PC-9 (cell line): ENCODE results near the gene SNRNP25. TPM values are rescaled to one million over a fixed set of nuclear protein-coding genes. Genes with fewer than 3 reads are reported as not detected.
"Not testable (repeated sequence)": the region's sequence is repeated elsewhere in the genome, so short reads cannot be mapped to it uniquely, and the experiment has no call there.

Experiments
- BruUV-seq: library from RNA; stranded (reverse); fragments of 400-500 nt; replicated peaks from 2 replicates; lab custom pipeline; 2021; lab: Mats Ljungman, UMichigan
- CTCF ChIA-PET: fragments of 300-600 bp; sonication (Branson Sonifier 250); formaldehyde crosslinking; loops from one replicate; lab custom pipeline; 2022; ENCODE audit warnings: antibody characterized with exemption; lab: Charles Lee
- POLR2A ChIA-PET: fragments of 300-600 bp; sonication (Branson Sonifier 250); formaldehyde crosslinking; loops from one replicate; lab custom pipeline; 2022; ENCODE audit warnings: antibody characterized with exemption; ENCODE audit not compliant: unreplicated experiment; lab: Charles Lee
- DNase-seq, 2 experiments: peaks; one replicate each; pipeline versions ENCODE4 v3.0.0 to v3.0.0-alpha.2; 2015 to 2022; ENCODE audit warnings: mixed read lengths in 1 of 2
- H2AFZ ChIP-seq: fragments of 200-600 bp; sonication (generic); 2 replicates; pipeline ENCODE4 v1.8.1; 2017; ENCODE audit warnings: antibody characterized with exemption
- H3F3A ChIP-seq: fragments of 200-600 bp; sonication (generic); 2 replicates; pipeline ENCODE4 v1.8.1; 2017; ENCODE audit warnings: antibody characterized with exemption, mild to moderate bottlenecking, low read depth; ENCODE audit not compliant: insufficient read depth
- H3K27ac ChIP-seq: fragments of 200-600 bp; sonication (generic); 2 replicates; pipeline ENCODE4 v1.6.1; 2016; ENCODE audit warnings: mixed run types
- H3K27me3 ChIP-seq: fragments of 200-600 bp; sonication (generic); 2 replicates; pipeline ENCODE4 v1.6.1; 2016; ENCODE audit warnings: low read depth, mixed run types; ENCODE audit not compliant: insufficient read depth
- H3K36me3 ChIP-seq: fragments of 200-600 bp; sonication (generic); 2 replicates; pipeline ENCODE4 v1.6.1; 2016; ENCODE audit warnings: low read depth, mixed run types
- H3K4me1 ChIP-seq: fragments of 200-600 bp; sonication (generic); replicated peaks from 2 replicates; pipeline ENCODE4 v1.6.1; 2016; ENCODE audit warnings: mixed run types; ENCODE audit not compliant: insufficient read depth
- H3K4me2 ChIP-seq: fragments of 200-600 bp; sonication (generic); 2 replicates; pipeline ENCODE4 v1.6.1; 2017; ENCODE audit warnings: mixed run types
- H3K4me3 ChIP-seq: fragments of 200-600 bp; sonication (generic); 2 replicates; pipeline ENCODE4 v1.6.1; 2016; ENCODE audit warnings: mixed run types
- H3K79me2 ChIP-seq: fragments of 200-600 bp; sonication (generic); 2 replicates; pipeline ENCODE4 v1.6.1; 2017; ENCODE audit warnings: low read depth, mixed run types
- H3K9me2 ChIP-seq: fragments of 200-600 bp; sonication (generic); 2 replicates; pipeline ENCODE4 v1.8.1; 2017; ENCODE audit warnings: mild to moderate bottlenecking; ENCODE audit not compliant: insufficient read depth
- H3K9me3 ChIP-seq: fragments of 200-600 bp; sonication (generic); 2 replicates; pipeline ENCODE4 v1.8.1; 2016; ENCODE audit warnings: low read depth; ENCODE audit not compliant: insufficient read depth
- H4K20me1 ChIP-seq: fragments of 200-600 bp; sonication (generic); 2 replicates; pipeline ENCODE4 v1.8.1; 2017; ENCODE audit not compliant: insufficient read depth
- CTCF ChIP-seq: fragments of 200-600 bp; sonication (generic); conservative IDR thresholded peaks from 2 replicates; pipeline ENCODE4 v1.6.1; 2017; ENCODE audit warnings: mixed run types, antibody characterized with exemption, mild to moderate bottlenecking, moderate library complexity
- EZH2 ChIP-seq: fragments of 200-600 bp; sonication (generic); IDR thresholded peaks from 2 replicates; pipeline ENCODE4 v1.8.0; 2017; ENCODE audit warnings: antibody characterized with exemption, low read depth
- intact Hi-C: fragments of 100-400 bp; cut with micrococcal nuclease; formaldehyde crosslinking; loops from one replicate; pipeline ENCODE4 v1.10.0; 2022; ENCODE audit not compliant: unreplicated experiment
- total RNA-seq: library from RNA; stranded (reverse); gene quantifications from 2 replicates; pipeline ENCODE4 v1.2.3, GENCODE V29; 2021

Gene SNRNP25
- total RNA-seq, 1 experiment from 2014 or later: 61.4 TPM

GRCh38 chr16:35678-36305, 17.8 kb upstream of the SNRNP25 start:
- ChIA-PET CTCF (no interaction called here), POLR2A (no interaction called here)

GRCh38 chr16:36336-36984, 17.2 kb upstream of the SNRNP25 start:
- peaks cover 13% of the 10 kb centered on the region; the same call in 1 of the 2 replicates for H3F3A ChIP-seq
- no peaks in the 10 kb centered on the region for H3K27me3 ChIP-seq
- peaks cover 29% of the 10 kb centered on the region for H3K4me1 ChIP-seq
- TF ChIP-seq CTCF (no peak), EZH2 (no peak)
- no peak overlapping the region for H3K4me3 ChIP-seq
- H3K4me2 ChIP-seq: no peak overlapping the region
- no peaks in the 10 kb centered on the region for H3K9me3 ChIP-seq
- H3K9me2 ChIP-seq: no peaks in the 10 kb centered on the region
- H3K27ac ChIP-seq: no peak overlapping the region
- H3K36me3 ChIP-seq: no peaks in the 10 kb centered on the region
- no peak overlapping the region for H2AFZ ChIP-seq
- intact Hi-C loops: no loop called here
- H4K20me1 ChIP-seq: no peaks in the 10 kb centered on the region
- ChIA-PET POLR2A (no interaction called here), CTCF (no interaction called here)
- DNase-seq: no peak
- BruUV-seq: no TSS peak
- no peaks in the 10 kb centered on the region for H3K79me2 ChIP-seq

More at GRCh38 chr16:35678-36305, 17.8 kb upstream of the SNRNP25 start:
- no peak overlapping the region for H3K4me2 ChIP-seq
- peaks cover 10% of the 10 kb centered on the region; the same call in 1 of the 2 replicates for H3F3A ChIP-seq
- intact Hi-C loops: no loop called here
- no peak for DNase-seq
- H3K9me3 ChIP-seq: no peaks in the 10 kb centered on the region
- H3K27ac ChIP-seq: no peak overlapping the region
- H3K4me3 ChIP-seq: no peak overlapping the region
- no peaks in the 10 kb centered on the region for H3K79me2 ChIP-seq
- H3K36me3 ChIP-seq: no peaks in the 10 kb centered on the region
- TF ChIP-seq CTCF (no peak), EZH2 (no peak)
- H2AFZ ChIP-seq: no peak overlapping the region
- no peaks in the 10 kb centered on the region for H3K27me3 ChIP-seq
- no peaks in the 10 kb centered on the region for H4K20me1 ChIP-seq
- no TSS peak for BruUV-seq
- no peaks in the 10 kb centered on the region for H3K9me2 ChIP-seq
- H3K4me1 ChIP-seq: peaks cover 29% of the 10 kb centered on the region

- no peaks in the 10 kb centered on the region for H3K9me3 ChIP-seq
- no peaks in the 10 kb centered on the region for H3K36me3 ChIP-seq
- no peaks in the 10 kb centered on the region for H3K9me2 ChIP-seq
- no peak overlapping the region for H3K4me3 ChIP-seq
- H3K79me2 ChIP-seq: no peaks in the 10 kb centered on the region
- intact Hi-C loops: no loop called here
- H3F3A ChIP-seq: peaks cover 16% of the 10 kb centered on the region; the same call in 1 of the 2 replicates
- ChIA-PET POLR2A (no interaction called here), CTCF (no interaction called here)
- no peak overlapping the region for H3K27ac ChIP-seq
- H3K4me2 ChIP-seq: no peak overlapping the region
- no peak for DNase-seq
- no TSS peak for BruUV-seq
- H2AFZ ChIP-seq: no peak overlapping the region
- no peak for TF ChIP-seq EZH2
- TF ChIP-seq CTCF: no peak
- H3K4me1 ChIP-seq: peaks cover 29% of the 10 kb centered on the region
- no peaks in the 10 kb centered on the region for H3K27me3 ChIP-seq
- no peaks in the 10 kb centered on the region for H4K20me1 ChIP-seq
Observed at GRCh38 chr16:37511-37910, 16.1 kb upstream of the SNRNP25 start.

- H3K9me3 ChIP-seq, H3K4me3 ChIP-seq, DNase-seq, H3K27ac ChIP-seq, BruUV-seq, H3K79me2 ChIP-seq, intact Hi-C loops, H2AFZ ChIP-seq, H4K20me1 ChIP-seq, H3K27me3 ChIP-seq, H3K9me2 ChIP-seq, H3K36me3 ChIP-seq: not testable (repeated sequence)
- ChIA-PET POLR2A (interaction anchor here (0.6 kb wide), 1 partner anchor 15 kb away, joined by 3 read pairs; the partner anchor contains the start of genes POLR3K and SNRNP25), CTCF (interaction anchor here (0.6 kb wide), 2 partner anchors 11 to 33 kb away, joined by 3 to 6 read pairs; no protein-coding TSS in a partner anchor)
- Histone ChIP-seq H3F3A (peaks cover 16% of the 10 kb centered on the region; the same call in 1 of the 2 replicates), H3K4me2 (peak overlapping the region; percentile 46; the same call in 1 of the 2 replicates), H3K4me1 (peaks cover 29% of the 10 kb centered on the region)
Observed at GRCh38 chr16:38206-38605, 15.4 kb upstream of the SNRNP25 start.
